K562 (cell line): ENCODE results near the gene MYLK4. TPM values are rescaled to one million over a fixed set of nuclear protein-coding genes. Genes with fewer than 3 reads are reported as not detected.

Experiments
- DNMT1 ChIP-seq: fragments of 450-650 bp; IDR thresholded peaks from 2 replicates; pipeline ENCODE4 v1.6.1; 2016; ENCODE audit warnings: antibody characterized with exemption, mild to moderate bottlenecking
- ETS1 ChIP-seq: conservative IDR thresholded peaks from 2 replicates; pipeline ENCODE4 v1.6.1; 2011; ENCODE audit warnings: low read depth, mild to moderate bottlenecking, low read length; ENCODE audit not compliant: control insufficient read depth
- L3MBTL2 ChIP-seq: fragments of 450-650 bp; IDR thresholded peaks from 2 replicates; pipeline ENCODE4 v1.6.1; 2016; ENCODE audit warnings: mild to moderate bottlenecking, moderate library complexity
- MGA ChIP-seq: fragments of 450-650 bp; IDR thresholded peaks from 2 replicates; pipeline ENCODE4 v1.6.1; 2016; ENCODE audit warnings: mild to moderate bottlenecking, moderate library complexity
- NFXL1 ChIP-seq: fragments of 450-650 bp; formaldehyde crosslinking; IDR thresholded peaks from 2 replicates; pipeline ENCODE4 v1.4.0; 2021; ENCODE audit warnings: mild to moderate bottlenecking
- RHOXF2B ChIP-seq: fragments of 250-450 bp; sonication (Bioruptor Pico); conservative IDR thresholded peaks from 2 replicates; pipeline ENCODE4 v1.5.1; 2021
- SAFB ChIP-seq: fragments of 200-400 bp; formaldehyde crosslinking; IDR thresholded peaks from 2 replicates; pipeline ENCODE4 v1.6.1; 2017; ENCODE audit warnings: low read depth, low read length, borderline replicate concordance
- SRSF7 ChIP-seq: fragments of 200-400 bp; formaldehyde crosslinking; optimal IDR thresholded peaks from 2 replicates; pipeline ENCODE3; 2017; ENCODE audit warnings: mild to moderate bottlenecking, low read depth, low read length
- TBP ChIP-seq: optimal IDR thresholded peaks from 2 replicates; pipeline ENCODE3; 2011; ENCODE audit warnings: low read depth, low read length, improper control_type of control experiment
- ZBTB7A ChIP-seq: IDR thresholded peaks from 2 replicates; pipeline ENCODE4 v1.6.1; 2011; ENCODE audit warnings: low read depth, mild to moderate bottlenecking, low read length, moderate library complexity, borderline replicate concordance; ENCODE audit not compliant: control insufficient read depth
- ZNF511 ChIP-seq: sonication (generic); formaldehyde crosslinking; IDR thresholded peaks from 2 replicates; pipeline ENCODE4 v1.8.0; 2022; ENCODE audit warnings: mild to moderate bottlenecking, missing genetic modification reagents
- polyA plus RNA-seq, 8 experiments: library from polyadenylated mRNA; depleted of rRNA in 4 of 8; stranded (reverse) in 5 of 8; unstranded in 3 of 8; fragments of >200 nt; fragmentation: Nextera tagmentation in 2 of 8; fragmentation: Illumina TruSeq in 1 of 8; extraction: Ambion mirVana in 2 of 8; extraction: Trizol in 1 of 8; gene quantifications; 2 replicates each; pipeline versions ENCODE4 v1.2.1 to v1.2.3, GENCODE V29; 2011 to 2014; ENCODE audit warnings: inconsistent platforms in 1 of 8, missing spikeins in 1 of 8
- total RNA-seq, 7 experiments: library from RNA; depleted of rRNA in 6 of 7; stranded (reverse); fragments of >200 nt in 6 of 7; fragmentation: Illumina TruSeq in 2 of 7; extraction: Trizol in 2 of 7; gene quantifications; 2 replicates each; pipeline versions ENCODE4 v1.2.1 to v1.2.3, GENCODE V29; 2011 to 2021; ENCODE audit warnings: low replicate concordance in 1 of 7

Gene MYLK4
- total and polyA plus RNA-seq, 9 of the 15 experiments (the other 6 are each of a cell fraction or from before 2014, with no cell fraction given) = 0.01 to 0.15 (median 0.06) TPM

GRCh38 chr6:2765896-2766766 lies 15.4 kb upstream of the MYLK4 start (continued):
- TF ChIP-seq ZNF511 (CRISPR knock-in tag) (peak; percentile 31; the same call in 1 of the 2 replicates), NFXL1 (CRISPR knock-in tag) (no peak), SRSF7 (no peak), TBP (peak; percentile 28), SAFB (peak; percentile 22; the same call in 1 of the 2 replicates), RHOXF2B (CRISPR knock-in tag) (0 out of 2 replicates have a peak, but pooled peaks have one; percentile 54), ZBTB7A (peak; percentile 8), MGA (0 out of 2 replicates have a peak, but pooled peaks have one; percentile 34), DNMT1 (no peak), ETS1 (peak; percentile 30; the same call in 1 of the 2 replicates), L3MBTL2 (no peak)
